ENCODE results near the gene ZNF641.
"Not testable (repeated sequence)": the region's sequence is repeated elsewhere in the genome, so short reads cannot be mapped to it uniquely, and the experiment has no call there.

The ZNF641 gene

GRCh38 chr12:48339442-48340117, 11.1 kb downstream of the ZNF641 start:
- POLR2A ChIA-PET = no interaction called here
- no peak overlapping the region for H3K4me3 ChIP-seq (ENCODE audit: low read depth, low read length)
- CTCF ChIA-PET = no interaction called here
- no peak for DNase-seq (ENCODE audit: low read depth, low spot score)
- TF ChIP-seq CTCF (IDR thresholded peaks at IDR 0.05; ENCODE audit: insufficient read depth, low read length, missing control alignments) = no peak

- no peak for TF ChIP-seq CTCF (IDR thresholded peaks at IDR 0.05; ENCODE audit: insufficient read depth, low read length, missing control alignments)
- CTCF ChIA-PET = interaction anchor here (1.3 kb wide), 1 partner anchor 120 kb away, joined by 3 read pairs; no protein-coding TSS in a partner anchor
- no peak for DNase-seq (ENCODE audit: low read depth, low spot score)
Measured at GRCh38 chr12:48336564-48336963, 14.2 kb downstream of the ZNF641 start.

GRCh38 chr12:48336061-48336460, 14.7 kb downstream of the ZNF641 start:
- TF ChIP-seq CTCF (IDR thresholded peaks at IDR 0.05; ENCODE audit: insufficient read depth, low read length, missing control alignments) = no peak
- DNase-seq (ENCODE audit: low read depth, low spot score) = no peak
- POLR2A ChIA-PET = no interaction called here
- CTCF ChIA-PET = interaction anchor here (1.3 kb wide), 1 partner anchor 120 kb away, joined by 3 read pairs; no protein-coding TSS in a partner anchor
- H3K4me3 ChIP-seq (ENCODE audit: low read depth, low read length) = no peak overlapping the region

More at GRCh38 chr12:48336564-48336963, 14.2 kb downstream of the ZNF641 start:
- POLR2A ChIA-PET = no interaction called here
- H3K4me3 ChIP-seq (ENCODE audit: low read depth, low read length) = no peak overlapping the region

- ChIA-PET POLR2A (no interaction called here), CTCF (no interaction called here)
- H3K4me3 ChIP-seq (ENCODE audit: low read depth, low read length) = no peak overlapping the region
- DNase-seq (ENCODE audit: low read depth, low spot score) = no peak
- no peak for TF ChIP-seq CTCF (IDR thresholded peaks at IDR 0.05; ENCODE audit: insufficient read depth, low read length, missing control alignments)
Measured at GRCh38 chr12:48334808-48335207, 15.9 kb downstream of the ZNF641 start.

- POLR2A ChIA-PET; CTCF ChIA-PET; DNase-seq (ENCODE audit: low read depth, low spot score); H3K4me3 ChIP-seq (ENCODE audit: low read depth, low read length): not testable (repeated sequence)
Measured at GRCh38 chr12:48333680-48334079, 17.0 kb downstream of the ZNF641 start.

GRCh38 chr12:48331399-48331798, 19.3 kb downstream of the ZNF641 start:
- POLR2A ChIA-PET = no interaction called here
- DNase-seq (ENCODE audit: low read depth, low spot score) = no peak
- no peak overlapping the region for H3K4me3 ChIP-seq (ENCODE audit: low read depth, low read length)
- TF ChIP-seq CTCF (IDR thresholded peaks at IDR 0.05; ENCODE audit: insufficient read depth, low read length, missing control alignments) = no peak
- CTCF ChIA-PET = no interaction called here

All from AG04449 (cell line).